Endothelial cell of umbilical vein (primary cell): ENCODE results near the gene FBXL13. TPM values are rescaled to one million over a fixed set of nuclear protein-coding genes. Genes with fewer than 3 reads are reported as not detected.

Source experiments
- BruUV-seq: library from RNA; stranded (reverse); fragments of 400-500 nt; replicated peaks from 2 replicates; lab custom pipeline; 2021; lab: Mats Ljungman, UMichigan
- CTCF ChIA-PET: fragments of 300-600, 350-600 bp; sonication (Branson Sonifier 250); formaldehyde crosslinking; loops from one replicate; lab custom pipeline; 2021; ENCODE audit warnings: antibody characterized with exemption, inconsistent platforms; lab: Charles Lee
- POLR2A ChIA-PET: fragments of 300-600, 350-600 bp; sonication (Branson Sonifier 250); formaldehyde crosslinking; loops from one replicate; lab custom pipeline; 2021; ENCODE audit warnings: antibody characterized with exemption, inconsistent platforms; lab: Charles Lee
- DNase-seq: peaks from one replicate; pipeline ENCODE4 v3.0.0-alpha.2; 2011; ENCODE audit warnings: low read depth, low spot score
- FAIRE-seq: peaks from 2 replicates; lab custom pipeline; 2011; peaks lifted over from hg19 to GRCh38; lab: Jason Lieb, UNC
- H2AFZ ChIP-seq: 2 replicates; pipeline ENCODE4 v1.6.0; 2012; ENCODE audit warnings: low read depth, low read length, control low read depth, inconsistent platforms
- H3K27ac ChIP-seq: 2 replicates; pipeline ENCODE4 v1.5.1; 2011; ENCODE audit warnings: low read depth, mild to moderate bottlenecking, control low read depth, low read length, moderate library complexity; ENCODE audit not compliant: insufficient read depth
- H3K27me3 ChIP-seq, 2 experiments: 2 replicates each; pipeline versions ENCODE4 v1.6.0 to v1.6.1; 2011; ENCODE audit warnings: low read length in 2 of 2, mixed read lengths in 1 of 2; ENCODE audit not compliant: control insufficient read depth in 2 of 2, insufficient read depth in 2 of 2
- H3K36me3 ChIP-seq, 2 experiments: 2 replicates in 1 of 2; 3 replicates in 1 of 2; pipeline ENCODE4 v1.5.1; 2011; ENCODE audit warnings: low read length in 2 of 2, mild to moderate bottlenecking in 1 of 2, moderate library complexity in 1 of 2; ENCODE audit not compliant: control insufficient read depth in 2 of 2, insufficient read depth in 2 of 2; ENCODE audit errors: extremely low read depth in 1 of 2
- H3K4me1 ChIP-seq: 3 replicates; pipeline ENCODE4 v1.5.1; 2011; ENCODE audit warnings: mild to moderate bottlenecking, low read length; ENCODE audit not compliant: control insufficient read depth, insufficient read depth; ENCODE audit errors: extremely low read depth
- H3K4me2 ChIP-seq: 2 replicates; pipeline ENCODE4 v1.6.1; 2011; ENCODE audit warnings: low read length, control low read depth, mixed read lengths; ENCODE audit not compliant: insufficient read depth
- H3K4me3 ChIP-seq, 3 experiments: fragments of 200-600 bp in 1 of 3; sonication (generic), shearing (Covaris generic) in 1 of 3; replicated peaks in 1 of 3; 2 replicates each; pipeline ENCODE4 v1.5.1; 2011 to 2016; ENCODE audit warnings: control low read depth in 3 of 3, low read length in 3 of 3, mild to moderate bottlenecking in 2 of 3, inconsistent platforms in 1 of 3, low read depth in 1 of 3, moderate library complexity in 1 of 3; ENCODE audit not compliant: insufficient read depth in 1 of 3
- H3K79me2 ChIP-seq: 2 replicates; pipeline ENCODE4 v1.6.0; 2012; ENCODE audit warnings: low read length, inconsistent platforms; ENCODE audit not compliant: control insufficient read depth, insufficient read depth
- H3K9ac ChIP-seq: replicated peaks from 2 replicates; pipeline ENCODE3; 2011; ENCODE audit warnings: low read length, control low read depth; ENCODE audit not compliant: insufficient read depth; ENCODE audit errors: extremely low read depth
- H3K9me1 ChIP-seq: replicated peaks from 3 replicates; pipeline ENCODE4 v1.6.0; 2011; ENCODE audit warnings: mild to moderate bottlenecking, low read length; ENCODE audit not compliant: control insufficient read depth, insufficient read depth; ENCODE audit errors: extremely low read depth
- H3K9me3 ChIP-seq: replicated peaks from 2 replicates; pipeline ENCODE4 v1.5.1; 2012; ENCODE audit warnings: low read length, inconsistent platforms; ENCODE audit not compliant: control insufficient read depth, insufficient read depth
- H4K20me1 ChIP-seq: replicated peaks from 2 replicates; pipeline ENCODE3; 2011; ENCODE audit warnings: mild to moderate bottlenecking, low read length; ENCODE audit not compliant: control insufficient read depth, insufficient read depth; ENCODE audit errors: extremely low read depth
- CTCF ChIP-seq, 2 donors: IDR thresholded peaks; 1 replicate in 1 of 2; 2 replicates in 1 of 2; pipeline ENCODE4 v1.5.1; 2011; ENCODE audit warnings: low read length in 2 of 2, mild to moderate bottlenecking in 2 of 2, moderate library complexity in 2 of 2, control low read depth in 1 of 2, inconsistent platforms in 1 of 2, low read depth in 1 of 2; ENCODE audit not compliant: insufficient read depth in 1 of 2; ENCODE audit errors: extremely low read depth in 1 of 2
- EZH2 ChIP-seq: IDR thresholded peaks from 2 replicates; pipeline ENCODE4 v1.6.1; 2012; ENCODE audit warnings: borderline replicate concordance, low read depth, mild to moderate bottlenecking, moderate library complexity, low read length, inconsistent platforms; ENCODE audit not compliant: severe bottlenecking
- FOS ChIP-seq: IDR thresholded peaks from 2 replicates; pipeline ENCODE4 v1.6.1; 2011; ENCODE audit warnings: mild to moderate bottlenecking, low read length, moderate library complexity, borderline replicate concordance; ENCODE audit not compliant: insufficient read depth
- GATA2 ChIP-seq: IDR thresholded peaks from 2 replicates; pipeline ENCODE4 v1.7.0; 2011; ENCODE audit warnings: low read depth, mild to moderate bottlenecking, moderate library complexity, mixed read lengths, low read length; ENCODE audit not compliant: insufficient read length, insufficient read depth
- JUN ChIP-seq: IDR thresholded peaks from 2 replicates; pipeline ENCODE4 v1.6.1; 2011; ENCODE audit warnings: borderline replicate concordance, low read depth; ENCODE audit not compliant: insufficient read length, insufficient read depth
- MAX ChIP-seq: IDR thresholded peaks from 2 replicates; pipeline ENCODE4 v1.6.1; 2011; ENCODE audit not compliant: insufficient read depth, insufficient read length
- MYC ChIP-seq: IDR thresholded peaks from one replicate; pipeline ENCODE4 v1.6.1; 2011; ENCODE audit warnings: mild to moderate bottlenecking, low read depth, low read length
- POLR2A ChIP-seq: IDR thresholded peaks from 2 replicates; pipeline ENCODE4 v1.6.1; 2012; ENCODE audit warnings: low read depth, mild to moderate bottlenecking, control low read depth, low read length
- POLR2AphosphoS5 ChIP-seq: IDR thresholded peaks from 2 replicates; pipeline ENCODE4 v1.6.1; 2012; ENCODE audit warnings: low read depth, mild to moderate bottlenecking, control low read depth, low read length, moderate library complexity; ENCODE audit not compliant: insufficient read depth
- dilution Hi-C: fragments of 300-500 bp; cut with MboI; formaldehyde crosslinking; loops from one replicate; pipeline ENCODE4 v1.15.0; 2019; ENCODE audit warnings: low sequenced_read_pairs; ENCODE audit not compliant: extremely low pct_ligation_motif_present
- intact Hi-C: fragments of 100-400 bp; cut with micrococcal nuclease; formaldehyde crosslinking; loops from one replicate; pipeline ENCODE4 v1.10.0; 2022
- polyA plus RNA-seq, 4 experiments: library from polyadenylated mRNA; depleted of rRNA in 3 of 4; stranded (reverse) in 3 of 4; unstranded in 1 of 4; fragments of >200 nt; gene quantifications; 2 replicates each; pipeline versions ENCODE4 v1.2.1 to v1.2.3, GENCODE V29; 2011 to 2012; ENCODE audit warnings: missing spikeins in 1 of 4
- total RNA-seq: library from RNA; stranded (reverse); gene quantifications from 2 replicates; pipeline ENCODE4 v1.2.3, GENCODE V29; 2021

Gene FBXL13
- total and polyA plus RNA-seq, 2 donors (not counting 3 experiments of a cell fraction or from before 2014, with no cell fraction given) = 3.9 to 4.6 TPM

- no peak for FAIRE-seq
- POLR2A ChIA-PET = no interaction called here
- BruUV-seq = no TSS peak
- intact Hi-C loops (no loop called here), dilution Hi-C loops (no loop called here)
- Histone ChIP-seq H3K79me2 (no peaks in the 10 kb centered on the region), H3K27me3 (no peaks in the 10 kb centered on the region), H3K36me3 (no peaks in the 10 kb centered on the region), H3K4me3 (no peak overlapping the region), H4K20me1 (no peaks in the 10 kb centered on the region), H3K4me1 (no peaks in the 10 kb centered on the region), H3K27ac (no peak overlapping the region), H3K4me2 (no peak overlapping the region), H3K9ac (no peak overlapping the region), H3K9me3 (no peaks in the 10 kb centered on the region), H2AFZ (no peak overlapping the region), H3K9me1 (no peaks in the 10 kb centered on the region)
- TF ChIP-seq POLR2A (no peak), MAX (no peak), POLR2AphosphoS5 (no peak), EZH2 (no peak)
- CTCF ChIA-PET = interaction anchor here (1.0 kb wide), 1 partner anchor 199 kb away, joined by 3 read pairs; no protein-coding TSS in a partner anchor
- no peak for DNase-seq
Observed at GRCh38 chr7:103031781-103032180, 42.8 kb downstream of the FBXL13 start.

- no peak overlapping the region for H2AFZ ChIP-seq
- no peak overlapping the region for H3K4me3 ChIP-seq
- H4K20me1 ChIP-seq = no peaks in the 10 kb centered on the region
- no peak overlapping the region for H3K4me2 ChIP-seq
- no peaks in the 10 kb centered on the region for H3K4me1 ChIP-seq
- H3K27me3 ChIP-seq = no peaks in the 10 kb centered on the region
- H3K36me3 ChIP-seq = no peaks in the 10 kb centered on the region
- CTCF ChIA-PET = interaction anchor here (2.4 kb wide), 1 partner anchor 31 kb away, joined by 8 read pairs; no protein-coding TSS in a partner anchor
- no peaks in the 10 kb centered on the region for H3K9me1 ChIP-seq
- H3K9ac ChIP-seq = no peak overlapping the region
- DNase-seq (no peak), FAIRE-seq (no peak)
- no peak overlapping the region for H3K27ac ChIP-seq
- TF ChIP-seq FOS = no peak
- TF ChIP-seq POLR2A = no peak
- no peak for TF ChIP-seq POLR2AphosphoS5
- no peak for TF ChIP-seq GATA2
- TF ChIP-seq CTCF (IDR thresholded peaks at IDR 0.05; ENCODE audit: extremely low read depth in 1 of 2, insufficient read depth in 1 of 2, low read depth in 1 of 2, low read length in 2 of 2) = no peak
- no peak for TF ChIP-seq MAX
- no peak for TF ChIP-seq EZH2
- TF ChIP-seq JUN = no peak
- TF ChIP-seq MYC = no peak
- H3K9me3 ChIP-seq = no peaks in the 10 kb centered on the region
- POLR2A ChIA-PET = no interaction called here
- H3K79me2 ChIP-seq = no peaks in the 10 kb centered on the region
- intact Hi-C loops (no loop called here), dilution Hi-C loops (no loop called here)
- BruUV-seq = no TSS peak
Observed at GRCh38 chr7:103031024-103031423, 43.6 kb downstream of the FBXL13 start.
